ENCODE results near the gene TRPV4.

DNA sequence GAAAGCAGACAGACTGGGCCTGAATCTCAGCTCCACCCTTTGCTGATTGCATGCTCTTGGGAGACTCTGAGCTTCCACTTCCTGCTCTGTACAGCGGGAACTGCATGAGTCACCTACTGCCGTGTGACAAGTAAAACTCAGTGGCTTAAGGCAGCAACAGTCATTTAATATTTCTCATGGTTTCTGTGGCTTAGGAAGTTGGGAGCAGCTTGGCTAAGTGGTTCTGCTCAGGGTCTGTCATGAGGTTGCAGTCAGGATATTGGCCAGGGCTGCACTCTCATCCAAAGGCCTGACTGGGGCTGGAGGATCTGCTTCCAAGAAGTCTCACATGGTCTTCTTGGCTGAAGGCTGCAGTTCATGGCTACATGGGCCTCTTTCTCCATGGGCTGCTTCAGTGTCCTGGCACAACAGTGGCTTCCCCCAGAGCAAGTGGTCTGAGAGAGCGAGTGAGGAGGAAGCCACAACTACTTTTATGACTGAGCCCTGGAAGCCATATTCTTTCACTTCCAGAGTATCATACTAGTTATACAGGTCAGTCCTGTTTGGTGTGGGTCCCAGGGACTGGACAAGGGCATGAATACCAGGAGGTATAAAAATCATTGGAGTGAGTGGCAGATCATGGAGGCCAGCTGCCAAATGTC, 69.9 kb downstream of the TRPV4 start:
- TF ChIP-seq, protein P1, sequence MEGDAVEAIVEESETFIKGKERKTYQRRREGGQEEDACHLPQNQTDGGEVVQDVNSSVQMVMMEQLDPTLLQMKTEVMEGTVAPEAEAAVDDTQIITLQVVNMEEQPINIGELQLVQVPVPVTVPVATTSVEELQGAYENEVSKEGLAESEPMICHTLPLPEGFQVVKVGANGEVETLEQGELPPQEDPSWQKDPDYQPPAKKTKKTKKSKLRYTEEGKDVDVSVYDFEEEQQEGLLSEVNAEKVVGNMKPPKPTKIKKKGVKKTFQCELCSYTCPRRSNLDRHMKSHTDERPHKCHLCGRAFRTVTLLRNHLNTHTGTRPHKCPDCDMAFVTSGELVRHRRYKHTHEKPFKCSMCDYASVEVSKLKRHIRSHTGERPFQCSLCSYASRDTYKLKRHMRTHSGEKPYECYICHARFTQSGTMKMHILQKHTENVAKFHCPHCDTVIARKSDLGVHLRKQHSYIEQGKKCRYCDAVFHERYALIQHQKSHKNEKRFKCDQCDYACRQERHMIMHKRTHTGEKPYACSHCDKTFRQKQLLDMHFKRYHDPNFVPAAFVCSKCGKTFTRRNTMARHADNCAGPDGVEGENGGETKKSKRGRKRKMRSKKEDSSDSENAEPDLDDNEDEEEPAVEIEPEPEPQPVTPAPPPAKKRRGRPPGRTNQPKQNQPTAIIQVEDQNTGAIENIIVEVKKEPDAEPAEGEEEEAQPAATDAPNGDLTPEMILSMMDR (IDR thresholded peaks at IDR 0.05), result no peak
- TF ChIP-seq POLR2A (IDR thresholded peaks at IDR 0.05), result no peak

Measured in testis (tissue), 2 donors.